Measurements from ENCODE around the gene BMP6. TPM values are rescaled to one million over a fixed set of nuclear protein-coding genes. Genes with fewer than 3 reads are reported as not detected.

The BMP6 gene
- polyA plus RNA-seq, 3 donors = not detected

GRCh38 chr6:7784706-7785105, 58.8 kb downstream of the BMP6 start:
- intact Hi-C loops (cut with micrococcal nuclease) = no loop called here

GRCh38 chr6:7785243-7786035, 59.5 kb downstream of the BMP6 start:
- no peaks in the 10 kb centered on the region for H3K36me3 Mint-ChIP-seq
- Histone ChIP-seq H4K20me1 (ENCODE audit: insufficient read depth, low read length) (no peaks in the 10 kb centered on the region), H3K36me3 (replicated peaks in 1 of 2; ENCODE audit: control insufficient read depth in 1 of 2, insufficient read depth in 2 of 2, low read length in 2 of 2) (no peaks in the 10 kb centered on the region), H3K4me1 (ENCODE audit: control insufficient read depth in 1 of 2, insufficient read depth in 2 of 2, low read length in 2 of 2) (no peaks in the 10 kb centered on the region), H3K9ac (ENCODE audit: insufficient read depth, low read length, poor library complexity, severe bottlenecking) (no peak overlapping the region), H3K27me3 (ENCODE audit: control insufficient read depth in 2 of 2, insufficient read depth in 2 of 2, low read length in 2 of 2) (no peaks in the 10 kb centered on the region), H3K4me3 (replicated peaks in 1 of 3; ENCODE audit: low read depth in 2 of 3, low read length in 3 of 3) (no peak overlapping the region), H3K4me2 (replicated peaks; ENCODE audit: extremely low read depth, low read length, poor library complexity, severe bottlenecking) (no peak overlapping the region), H2AFZ (ENCODE audit: insufficient read depth, low read depth, low read length, poor library complexity, severe bottlenecking) (no peak overlapping the region), H3K27ac (ENCODE audit: low read depth in 1 of 2, low read length in 2 of 2) (no peak overlapping the region), H3K79me2 (ENCODE audit: insufficient read depth, low read length) (no peaks in the 10 kb centered on the region), H3K9me3 (replicated peaks in 1 of 2; ENCODE audit: control insufficient read depth in 1 of 2, insufficient read depth in 1 of 2, low read length in 2 of 2) (no peaks in the 10 kb centered on the region)
- H3K27me3 Mint-ChIP-seq (ENCODE audit: low read depth in 3 of 3) = peaks cover 5 to 15% (median 7%) of the 10 kb centered on the region in 3 donors
- DNase-seq = no peak
- peaks cover 0 to 6% (median 0%) of the 10 kb centered on the region in 7 donors for H3K9me3 Mint-ChIP-seq
- intact Hi-C loops (cut with micrococcal nuclease) = no loop called here
- no peak overlapping the region for H3K27ac Mint-ChIP-seq
- H3K4me3 Mint-ChIP-seq = no peak overlapping the region
- WGBS (ENCODE audit: insufficient coverage) = 88% methylated on average over 3 of the region's 7 CpGs
- no peaks in the 10 kb centered on the region for H3K4me1 Mint-ChIP-seq
- no peak for TF ChIP-seq CTCF (IDR thresholded peaks at IDR 0.05)

More at GRCh38 chr6:7784706-7785105, 58.8 kb downstream of the BMP6 start:
- DNase-seq = peak in 1 of 3 donors; percentile 4
- H3K4me3 Mint-ChIP-seq = no peak overlapping the region
- peaks cover 0 to 6% (median 0%) of the 10 kb centered on the region in 7 donors for H3K9me3 Mint-ChIP-seq
- H3K4me1 Mint-ChIP-seq = no peaks in the 10 kb centered on the region
- no peak overlapping the region for H3K27ac Mint-ChIP-seq
- H2AFZ ChIP-seq (ENCODE audit: insufficient read depth, low read depth, low read length, poor library complexity, severe bottlenecking) = no peak overlapping the region
- H3K36me3 Mint-ChIP-seq = no peaks in the 10 kb centered on the region
- no peaks in the 10 kb centered on the region for H3K4me1 ChIP-seq (ENCODE audit: control insufficient read depth in 1 of 2, insufficient read depth in 2 of 2, low read length in 2 of 2)
- no peaks in the 10 kb centered on the region for H3K9me3 ChIP-seq (replicated peaks in 1 of 2; ENCODE audit: control insufficient read depth in 1 of 2, insufficient read depth in 1 of 2, low read length in 2 of 2)
- H3K4me2 ChIP-seq (replicated peaks; ENCODE audit: extremely low read depth, low read length, poor library complexity, severe bottlenecking) = no peak overlapping the region
- H3K36me3 ChIP-seq (replicated peaks in 1 of 2; ENCODE audit: control insufficient read depth in 1 of 2, insufficient read depth in 2 of 2, low read length in 2 of 2) = no peaks in the 10 kb centered on the region
- no peak overlapping the region for H3K27ac ChIP-seq (ENCODE audit: low read depth in 1 of 2, low read length in 2 of 2)
- peaks cover 6 to 13% (median 7%) of the 10 kb centered on the region in 3 donors for H3K27me3 Mint-ChIP-seq (ENCODE audit: low read depth in 3 of 3)
- TF ChIP-seq CTCF (IDR thresholded peaks at IDR 0.05) = no peak
- H3K4me3 ChIP-seq (replicated peaks in 1 of 3; ENCODE audit: low read depth in 2 of 3, low read length in 3 of 3) = no peak overlapping the region
- H3K9ac ChIP-seq (ENCODE audit: insufficient read depth, low read length, poor library complexity, severe bottlenecking) = no peak overlapping the region
- no peaks in the 10 kb centered on the region for H3K79me2 ChIP-seq (ENCODE audit: insufficient read depth, low read length)
- no peaks in the 10 kb centered on the region for H4K20me1 ChIP-seq (ENCODE audit: insufficient read depth, low read length)
- H3K27me3 ChIP-seq (ENCODE audit: control insufficient read depth in 2 of 2, insufficient read depth in 2 of 2, low read length in 2 of 2) = no peaks in the 10 kb centered on the region
- 20% methylated on average over 1 of the region's 2 CpGs for WGBS (ENCODE audit: insufficient coverage)

Measured in CD14-positive monocyte (primary cell).